HepG2 (cell line): ENCODE results near the gene LGALS8. TPM values are rescaled to one million over a fixed set of nuclear protein-coding genes. Genes with fewer than 3 reads are reported as not detected.
A peak's percentile ranks its signal among the peaks of the same experiment; 100 is the strongest.

ENCODE experiments used
- ERF ChIP-seq: IDR thresholded peaks from 2 replicates; pipeline ENCODE4 v1.6.1; 2018; ENCODE audit warnings: missing biosample characterization, missing genetic modification reagents
- FOXK2 ChIP-seq: fragments of 450-650 bp; IDR thresholded peaks from 2 replicates; pipeline ENCODE4 v1.6.1; 2016
- FOXP1 ChIP-seq, 2 experiments: fragments of 450-650 bp in 1 of 2; IDR thresholded peaks; 2 replicates each; pipeline ENCODE4 v1.6.1; 2017 to 2018; ENCODE audit warnings: antibody characterized with exemption in 1 of 2
- HDAC2 ChIP-seq: sonication (generic); formaldehyde crosslinking; IDR thresholded peaks from 2 replicates; pipeline ENCODE4 v1.4.0; 2020; ENCODE audit warnings: missing genetic modification reagents
- JUND ChIP-seq: sonication (generic); formaldehyde crosslinking; IDR thresholded peaks from 2 replicates; pipeline ENCODE4 v1.8.0; 2022; ENCODE audit warnings: mild to moderate bottlenecking, missing genetic modification reagents
- KMT2A ChIP-seq: sonication (generic); formaldehyde crosslinking; IDR thresholded peaks from 2 replicates; pipeline ENCODE4 v1.4.0; 2020; ENCODE audit warnings: missing genetic modification reagents
- MAFG ChIP-seq: sonication (generic); formaldehyde crosslinking; IDR thresholded peaks from 2 replicates; pipeline ENCODE4 v1.5.1; 2020; ENCODE audit warnings: mild to moderate bottlenecking, missing genetic modification reagents
- MAZ ChIP-seq, 2 experiments: sonication (generic) in 1 of 2; formaldehyde crosslinking in 1 of 2; IDR thresholded peaks; 2 replicates each; pipeline versions ENCODE4 v1.5.0 to v1.6.1; 2012 to 2020; ENCODE audit warnings: low read depth in 2 of 2, mild to moderate bottlenecking in 2 of 2, borderline replicate concordance in 1 of 2, improper control_type of control experiment in 1 of 2, low read length in 1 of 2, missing genetic modification reagents in 1 of 2, moderate library complexity in 1 of 2
- NBN ChIP-seq: fragments of 450-650 bp; conservative IDR thresholded peaks from 2 replicates; pipeline ENCODE4 v1.6.1; 2017
- NFE2L2 ChIP-seq: fragments of 150-350 bp; IDR thresholded peaks from 2 replicates; pipeline ENCODE4 v1.6.1; 2014; ENCODE audit warnings: low read length
- PHB2 ChIP-seq: fragments of 450-650 bp; IDR thresholded peaks from 2 replicates; pipeline ENCODE4 v1.6.1; 2018; ENCODE audit not compliant: partially characterized antibody
- POLR2AphosphoS5 ChIP-seq: IDR thresholded peaks from 2 replicates; pipeline ENCODE4 v1.6.1; 2012; ENCODE audit warnings: low read depth, low read length
- PREB ChIP-seq: sonication (generic); formaldehyde crosslinking; IDR thresholded peaks from 2 replicates; pipeline ENCODE4 v1.4.0; 2020; ENCODE audit warnings: missing genetic modification reagents
- SIX1 ChIP-seq: sonication (generic); formaldehyde crosslinking; IDR thresholded peaks from 2 replicates; pipeline ENCODE4 v1.4.0; 2020; ENCODE audit warnings: missing genetic modification reagents, borderline replicate concordance
- ZEB1 ChIP-seq: IDR thresholded peaks from 2 replicates; pipeline ENCODE4 v1.6.1; 2012; ENCODE audit warnings: mild to moderate bottlenecking, low read depth, inconsistent platforms; ENCODE audit not compliant: insufficient replicate concordance
- ZKSCAN5 ChIP-seq: sonication (generic); formaldehyde crosslinking; IDR thresholded peaks from 2 replicates; pipeline ENCODE4 v1.5.1; 2020; ENCODE audit warnings: mild to moderate bottlenecking, missing genetic modification reagents
- ZNF24 ChIP-seq: fragments of 450-650 bp; IDR thresholded peaks from 2 replicates; pipeline ENCODE4 v1.6.1; 2017; ENCODE audit warnings: antibody characterized with exemption, mild to moderate bottlenecking
- ZNF329 ChIP-seq: sonication (generic); formaldehyde crosslinking; IDR thresholded peaks from 2 replicates; pipeline ENCODE4 v1.9.0; 2021; ENCODE audit warnings: low read depth, mild to moderate bottlenecking, missing genetic modification reagents
- ZNF414 ChIP-seq: sonication (generic); formaldehyde crosslinking; IDR thresholded peaks from 2 replicates; pipeline ENCODE4 v1.5.0; 2020; ENCODE audit warnings: missing genetic modification reagents
- ZNF564 ChIP-seq: sonication (generic); formaldehyde crosslinking; IDR thresholded peaks from 2 replicates; pipeline ENCODE4 v1.8.1; 2023; ENCODE audit warnings: mild to moderate bottlenecking, missing genetic modification reagents
- ZNF629 ChIP-seq: sonication (generic); formaldehyde crosslinking; conservative IDR thresholded peaks from 2 replicates; pipeline ENCODE4 v1.5.0; 2020; ENCODE audit warnings: missing genetic modification reagents
- ZNF782 ChIP-seq: sonication (generic); formaldehyde crosslinking; IDR thresholded peaks from 2 replicates; pipeline ENCODE4 v1.4.0; 2020; ENCODE audit warnings: missing genetic modification reagents, mild to moderate bottlenecking, borderline replicate concordance
- polyA plus RNA-seq, 8 experiments: library from polyadenylated mRNA; depleted of rRNA in 3 of 8; stranded (reverse) in 7 of 8; unstranded in 1 of 8; fragments of >200 nt; fragmentation: Illumina TruSeq in 4 of 8; extraction: Trizol in 4 of 8; gene quantifications; 2 replicates each; pipeline versions ENCODE4 v1.2.1 to v1.2.3, GENCODE V29; 2011 to 2016; ENCODE audit warnings: low read depth in 4 of 8, missing spikeins in 1 of 8, mixed read lengths in 1 of 8; ENCODE audit not compliant: insufficient read depth in 1 of 8
- total RNA-seq, 5 experiments: library from RNA; depleted of rRNA; stranded (reverse); fragments of >200 nt; fragmentation: Illumina TruSeq; extraction: Trizol; gene quantifications; 2 replicates each; pipeline ENCODE4 v1.2.3, GENCODE V29; 2016; ENCODE audit warnings: low read depth in 1 of 5
- TF ChIP-seq, protein P1 (sequence below): sonication (generic); formaldehyde crosslinking; IDR thresholded peaks from 2 replicates; pipeline ENCODE4 v1.4.0; 2020; ENCODE audit warnings: missing genetic modification reagents
- TF ChIP-seq, protein P2 (sequence below): sonication (generic); formaldehyde crosslinking; IDR thresholded peaks from 2 replicates; pipeline ENCODE4; 2020; ENCODE audit warnings: missing genetic modification reagents, mild to moderate bottlenecking, borderline replicate concordance
- TF ChIP-seq, protein P3 (sequence below): IDR thresholded peaks from 2 replicates; pipeline ENCODE4 v1.6.1; 2018; ENCODE audit warnings: missing genetic modification reagents, mild to moderate bottlenecking, missing compliant biosample characterization

LGALS8 gene
- total and polyA plus RNA-seq, 2 of the 13 experiments (the other 11 are each of a cell fraction or from before 2014, with no cell fraction given), result 29.3 to 185 TPM

- TF ChIP-seq ZNF782 (no peak), MAFG (CRISPR knock-in tag) (no peak), PHB2 (no peak), JUND (CRISPR knock-in tag) (no peak), ZNF329 (CRISPR knock-in tag) (no peak), MAZ (IDR thresholded peaks at IDR 0.05; ENCODE audit: borderline replicate concordance, low read depth, low read length) (no peak), MAZ (CRISPR knock-in tag; IDR thresholded peaks at IDR 0.05; ENCODE audit: low read depth) (no peak), ZNF414 (CRISPR knock-in tag) (no peak), ZKSCAN5 (CRISPR knock-in tag) (no peak), FOXK2 (no peak), ZNF564 (CRISPR knock-in tag) (no peak), HDAC2 (CRISPR knock-in tag) (0 out of 2 replicates have a peak, but pooled peaks have one; percentile 15), ERF (peak; percentile 62; the same call in 1 of the 2 replicates), PREB (CRISPR knock-in tag) (no peak), ZNF629 (CRISPR knock-in tag) (no peak), KMT2A (CRISPR knock-in tag) (no peak), SIX1 (CRISPR knock-in tag) (no peak), POLR2AphosphoS5 (no peak), NFE2L2 (no peak), ZNF24 (no peak), ZEB1 (no peak), NBN (no peak), FOXP1 (IDR thresholded peaks at IDR 0.05) (no peak), FOXP1 (CRISPR knock-in tag; IDR thresholded peaks at IDR 0.05) (no peak)
- TF ChIP-seq, protein P1, sequence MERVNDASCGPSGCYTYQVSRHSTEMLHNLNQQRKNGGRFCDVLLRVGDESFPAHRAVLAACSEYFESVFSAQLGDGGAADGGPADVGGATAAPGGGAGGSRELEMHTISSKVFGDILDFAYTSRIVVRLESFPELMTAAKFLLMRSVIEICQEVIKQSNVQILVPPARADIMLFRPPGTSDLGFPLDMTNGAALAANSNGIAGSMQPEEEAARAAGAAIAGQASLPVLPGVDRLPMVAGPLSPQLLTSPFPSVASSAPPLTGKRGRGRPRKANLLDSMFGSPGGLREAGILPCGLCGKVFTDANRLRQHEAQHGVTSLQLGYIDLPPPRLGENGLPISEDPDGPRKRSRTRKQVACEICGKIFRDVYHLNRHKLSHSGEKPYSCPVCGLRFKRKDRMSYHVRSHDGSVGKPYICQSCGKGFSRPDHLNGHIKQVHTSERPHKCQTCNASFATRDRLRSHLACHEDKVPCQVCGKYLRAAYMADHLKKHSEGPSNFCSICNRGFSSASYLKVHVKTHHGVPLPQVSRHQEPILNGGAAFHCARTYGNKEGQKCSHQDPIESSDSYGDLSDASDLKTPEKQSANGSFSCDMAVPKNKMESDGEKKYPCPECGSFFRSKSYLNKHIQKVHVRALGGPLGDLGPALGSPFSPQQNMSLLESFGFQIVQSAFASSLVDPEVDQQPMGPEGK (CRISPR knock-in tag), result peak; percentile 47; the same call in 1 of the 2 replicates
- TF ChIP-seq, protein P2, sequence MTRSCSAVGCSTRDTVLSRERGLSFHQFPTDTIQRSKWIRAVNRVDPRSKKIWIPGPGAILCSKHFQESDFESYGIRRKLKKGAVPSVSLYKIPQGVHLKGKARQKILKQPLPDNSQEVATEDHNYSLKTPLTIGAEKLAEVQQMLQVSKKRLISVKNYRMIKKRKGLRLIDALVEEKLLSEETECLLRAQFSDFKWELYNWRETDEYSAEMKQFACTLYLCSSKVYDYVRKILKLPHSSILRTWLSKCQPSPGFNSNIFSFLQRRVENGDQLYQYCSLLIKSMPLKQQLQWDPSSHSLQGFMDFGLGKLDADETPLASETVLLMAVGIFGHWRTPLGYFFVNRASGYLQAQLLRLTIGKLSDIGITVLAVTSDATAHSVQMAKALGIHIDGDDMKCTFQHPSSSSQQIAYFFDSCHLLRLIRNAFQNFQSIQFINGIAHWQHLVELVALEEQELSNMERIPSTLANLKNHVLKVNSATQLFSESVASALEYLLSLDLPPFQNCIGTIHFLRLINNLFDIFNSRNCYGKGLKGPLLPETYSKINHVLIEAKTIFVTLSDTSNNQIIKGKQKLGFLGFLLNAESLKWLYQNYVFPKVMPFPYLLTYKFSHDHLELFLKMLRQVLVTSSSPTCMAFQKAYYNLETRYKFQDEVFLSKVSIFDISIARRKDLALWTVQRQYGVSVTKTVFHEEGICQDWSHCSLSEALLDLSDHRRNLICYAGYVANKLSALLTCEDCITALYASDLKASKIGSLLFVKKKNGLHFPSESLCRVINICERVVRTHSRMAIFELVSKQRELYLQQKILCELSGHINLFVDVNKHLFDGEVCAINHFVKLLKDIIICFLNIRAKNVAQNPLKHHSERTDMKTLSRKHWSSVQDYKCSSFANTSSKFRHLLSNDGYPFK, result no peak
- TF ChIP-seq, protein P3, sequence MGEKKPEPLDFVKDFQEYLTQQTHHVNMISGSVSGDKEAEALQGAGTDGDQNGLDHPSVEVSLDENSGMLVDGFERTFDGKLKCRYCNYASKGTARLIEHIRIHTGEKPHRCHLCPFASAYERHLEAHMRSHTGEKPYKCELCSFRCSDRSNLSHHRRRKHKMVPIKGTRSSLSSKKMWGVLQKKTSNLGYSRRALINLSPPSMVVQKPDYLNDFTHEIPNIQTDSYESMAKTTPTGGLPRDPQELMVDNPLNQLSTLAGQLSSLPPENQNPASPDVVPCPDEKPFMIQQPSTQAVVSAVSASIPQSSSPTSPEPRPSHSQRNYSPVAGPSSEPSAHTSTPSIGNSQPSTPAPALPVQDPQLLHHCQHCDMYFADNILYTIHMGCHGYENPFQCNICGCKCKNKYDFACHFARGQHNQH (CRISPR knock-in tag), result peak; percentile 28; the same call in 1 of the 2 replicates
Measured at GRCh38 chr1:236515443-236515958, 8.3 kb upstream of the LGALS8 start (continued).
